HepG2 (cell line): ENCODE data around the gene SNAI1. TPM values are rescaled to one million over a fixed set of nuclear protein-coding genes. Genes with fewer than 3 reads are reported as not detected.
A peak's percentile ranks its signal among the peaks of the same experiment; 100 is the strongest.

Source experiments
- ARNTL ChIP-seq: sonication (generic); formaldehyde crosslinking; IDR thresholded peaks from 2 replicates; pipeline ENCODE4 v1.4.0; 2020; ENCODE audit warnings: mild to moderate bottlenecking, missing genetic modification reagents
- DNMT3B ChIP-seq: conservative IDR thresholded peaks from 2 replicates; pipeline ENCODE4 v1.6.1; 2016; ENCODE audit warnings: missing biosample characterization, control low read depth
- KMT2A ChIP-seq: sonication (generic); formaldehyde crosslinking; IDR thresholded peaks from 2 replicates; pipeline ENCODE4 v1.4.0; 2020; ENCODE audit warnings: missing genetic modification reagents
- MEIS1 ChIP-seq: sonication (generic); formaldehyde crosslinking; IDR thresholded peaks from 2 replicates; pipeline ENCODE4 v1.9.0; 2021; ENCODE audit warnings: mild to moderate bottlenecking, missing genetic modification reagents, moderate library complexity, borderline replicate concordance
- MTA3 ChIP-seq: sonication (generic); formaldehyde crosslinking; IDR thresholded peaks from 2 replicates; pipeline ENCODE4 v1.4.0; 2020; ENCODE audit warnings: missing genetic modification reagents
- PAF1 ChIP-seq: IDR thresholded peaks from 2 replicates; pipeline ENCODE4 v1.6.1; 2016; ENCODE audit warnings: missing genetic modification reagents, missing compliant biosample characterization
- REXO4 ChIP-seq: sonication (generic); formaldehyde crosslinking; IDR thresholded peaks from 2 replicates; pipeline ENCODE4 v1.8.0; 2022; ENCODE audit warnings: missing genetic modification reagents, mild to moderate bottlenecking, borderline replicate concordance
- SIX4 ChIP-seq: sonication (generic); formaldehyde crosslinking; IDR thresholded peaks from 2 replicates; pipeline ENCODE4 v1.4.0; 2020; ENCODE audit warnings: missing genetic modification reagents
- SMAD9 ChIP-seq: sonication (generic); formaldehyde crosslinking; IDR thresholded peaks from 2 replicates; pipeline ENCODE4 v1.5.1; 2020; ENCODE audit warnings: mild to moderate bottlenecking, missing genetic modification reagents
- TAF1 ChIP-seq: sonication (generic); formaldehyde crosslinking; IDR thresholded peaks from 2 replicates; pipeline ENCODE4 v1.4.0; 2020; ENCODE audit warnings: missing genetic modification reagents
- ZFP1 ChIP-seq: IDR thresholded peaks from 2 replicates; pipeline ENCODE4 v1.6.1; 2016
- ZNF496 ChIP-seq: sonication (generic); formaldehyde crosslinking; IDR thresholded peaks from 2 replicates; pipeline ENCODE4 v1.8.1; 2023; ENCODE audit warnings: mild to moderate bottlenecking, moderate library complexity, missing genetic modification reagents; ENCODE audit not compliant: insufficient replicate concordance
- ZNF501 ChIP-seq: sonication (generic); formaldehyde crosslinking; IDR thresholded peaks from 2 replicates; pipeline ENCODE4 v1.5.1; 2020; ENCODE audit warnings: mild to moderate bottlenecking, moderate library complexity, missing genetic modification reagents
- ZNF562 ChIP-seq: sonication (generic); formaldehyde crosslinking; IDR thresholded peaks from 2 replicates; pipeline ENCODE4 v1.8.0; 2022; ENCODE audit warnings: missing genetic modification reagents, borderline replicate concordance
- ZNF567 ChIP-seq: sonication (generic); formaldehyde crosslinking; IDR thresholded peaks from 2 replicates; pipeline ENCODE4 v1.8.1; 2023; ENCODE audit warnings: mild to moderate bottlenecking, missing genetic modification reagents, borderline replicate concordance
- ZNF577 ChIP-seq: sonication (generic); formaldehyde crosslinking; IDR thresholded peaks from 2 replicates; pipeline ENCODE4 v1.4.0; 2020; ENCODE audit warnings: mild to moderate bottlenecking, low read depth, missing genetic modification reagents, borderline replicate concordance
- polyA plus RNA-seq, 8 experiments: library from polyadenylated mRNA; depleted of rRNA in 3 of 8; stranded (reverse) in 7 of 8; unstranded in 1 of 8; fragments of >200 nt; fragmentation: Illumina TruSeq in 4 of 8; extraction: Trizol in 4 of 8; gene quantifications; 2 replicates each; pipeline versions ENCODE4 v1.2.1 to v1.2.3, GENCODE V29; 2011 to 2016; ENCODE audit warnings: low read depth in 4 of 8, missing spikeins in 1 of 8, mixed read lengths in 1 of 8; ENCODE audit not compliant: insufficient read depth in 1 of 8
- total RNA-seq, 5 experiments: library from RNA; depleted of rRNA; stranded (reverse); fragments of >200 nt; fragmentation: Illumina TruSeq; extraction: Trizol; gene quantifications; 2 replicates each; pipeline ENCODE4 v1.2.3, GENCODE V29; 2016; ENCODE audit warnings: low read depth in 1 of 5
- TF ChIP-seq, protein P1 (sequence below), 2 experiments: sonication (generic) in 1 of 2; formaldehyde crosslinking in 1 of 2; IDR thresholded peaks; 2 replicates each; pipeline versions ENCODE4 v1.6.1 to v1.9.0; 2014 to 2022; ENCODE audit warnings: antibody characterized with exemption in 1 of 2, borderline replicate concordance in 1 of 2, inconsistent platforms in 1 of 2, low read depth in 1 of 2, missing genetic modification reagents in 1 of 2
- TF ChIP-seq, protein P2 (sequence below): IDR thresholded peaks from 2 replicates; pipeline ENCODE4 v1.6.1; 2016; ENCODE audit warnings: mild to moderate bottlenecking, missing biosample characterization, missing genetic modification reagents
- TF ChIP-seq, protein P3 (sequence below): IDR thresholded peaks from 2 replicates; pipeline ENCODE4 v1.6.1; 2016
- TF ChIP-seq, protein P4 (sequence below): sonication (generic); IDR thresholded peaks from 2 replicates; pipeline ENCODE4 v1.6.1; 2016; ENCODE audit warnings: low read depth, borderline replicate concordance

Gene SNAI1
- total and polyA plus RNA-seq, 2 of the 13 experiments (the other 11 are each of a cell fraction or from before 2014, with no cell fraction given): 1.3 to 1.4 TPM

DNA sequence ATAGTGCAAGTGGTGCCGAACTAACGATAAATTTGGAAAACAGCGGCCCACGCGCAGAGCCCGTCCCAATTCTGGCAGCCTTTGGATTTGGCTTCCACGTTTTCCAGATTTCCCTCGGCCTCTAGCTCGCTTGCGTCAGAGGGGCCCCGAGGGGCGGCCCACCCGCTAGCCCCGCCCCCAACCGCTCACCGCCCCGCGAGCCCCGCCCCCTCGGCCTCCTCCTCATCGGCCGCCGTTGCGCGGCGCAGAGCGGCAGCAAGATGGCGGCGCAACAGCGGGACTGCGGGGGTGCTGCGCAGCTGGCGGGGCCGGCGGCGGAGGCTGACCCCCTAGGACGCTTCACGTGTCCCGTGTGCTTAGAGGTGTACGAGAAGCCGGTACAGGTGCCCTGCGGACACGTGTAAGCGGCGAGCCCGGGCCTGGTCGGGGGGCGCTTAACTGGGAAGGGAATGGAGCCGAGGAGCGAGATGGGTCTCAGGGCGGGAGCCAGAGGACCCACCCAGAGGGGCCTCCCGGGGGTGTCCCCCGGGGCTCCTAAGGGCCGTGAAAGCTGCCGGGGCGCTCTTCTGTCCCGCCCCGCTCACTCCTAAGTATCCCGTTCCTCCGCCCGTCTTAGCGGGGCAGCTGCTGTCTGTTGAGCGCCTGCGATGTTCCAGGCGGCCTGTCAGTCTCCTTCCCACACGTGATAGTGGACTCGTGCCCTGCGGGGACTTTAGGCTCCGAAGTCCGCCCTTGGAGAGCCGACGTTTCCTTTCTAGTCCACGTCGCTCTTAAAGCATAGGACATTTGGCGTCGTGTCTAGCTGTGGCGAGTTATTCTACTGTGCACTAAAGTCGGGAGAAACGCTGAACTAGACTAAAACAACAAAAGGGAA is 46.4 kb upstream of the SNAI1 start, which contains the start of gene RNF114 (continued):
- TF ChIP-seq, protein P1, sequence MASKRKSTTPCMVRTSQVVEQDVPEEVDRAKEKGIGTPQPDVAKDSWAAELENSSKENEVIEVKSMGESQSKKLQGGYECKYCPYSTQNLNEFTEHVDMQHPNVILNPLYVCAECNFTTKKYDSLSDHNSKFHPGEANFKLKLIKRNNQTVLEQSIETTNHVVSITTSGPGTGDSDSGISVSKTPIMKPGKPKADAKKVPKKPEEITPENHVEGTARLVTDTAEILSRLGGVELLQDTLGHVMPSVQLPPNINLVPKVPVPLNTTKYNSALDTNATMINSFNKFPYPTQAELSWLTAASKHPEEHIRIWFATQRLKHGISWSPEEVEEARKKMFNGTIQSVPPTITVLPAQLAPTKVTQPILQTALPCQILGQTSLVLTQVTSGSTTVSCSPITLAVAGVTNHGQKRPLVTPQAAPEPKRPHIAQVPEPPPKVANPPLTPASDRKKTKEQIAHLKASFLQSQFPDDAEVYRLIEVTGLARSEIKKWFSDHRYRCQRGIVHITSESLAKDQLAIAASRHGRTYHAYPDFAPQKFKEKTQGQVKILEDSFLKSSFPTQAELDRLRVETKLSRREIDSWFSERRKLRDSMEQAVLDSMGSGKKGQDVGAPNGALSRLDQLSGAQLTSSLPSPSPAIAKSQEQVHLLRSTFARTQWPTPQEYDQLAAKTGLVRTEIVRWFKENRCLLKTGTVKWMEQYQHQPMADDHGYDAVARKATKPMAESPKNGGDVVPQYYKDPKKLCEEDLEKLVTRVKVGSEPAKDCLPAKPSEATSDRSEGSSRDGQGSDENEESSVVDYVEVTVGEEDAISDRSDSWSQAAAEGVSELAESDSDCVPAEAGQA (IDR thresholded peaks at IDR 0.05; ENCODE audit: low read depth): peak; percentile 89
- TF ChIP-seq, protein P1 (CRISPR knock-in tag; IDR thresholded peaks at IDR 0.05; ENCODE audit: borderline replicate concordance): no peak
- TF ChIP-seq MEIS1 (CRISPR knock-in tag) (no peak; the same call in 1 of the 2 replicates), KMT2A (CRISPR knock-in tag) (peak; percentile 94), PAF1 (CRISPR knock-in tag) (no peak), SIX4 (CRISPR knock-in tag) (peak; percentile 48; the same call in 1 of the 2 replicates), REXO4 (CRISPR knock-in tag) (no peak), ZFP1 (CRISPR knock-in tag) (peak; percentile 69; the same call in 1 of the 2 replicates), MTA3 (CRISPR knock-in tag) (0 out of 2 replicates have a peak, but pooled peaks have one; percentile 45), ZNF501 (CRISPR knock-in tag) (peak; percentile 70), ZNF567 (no peak; the same call in 1 of the 2 replicates), ARNTL (peak; percentile 78; the same call in 1 of the 2 replicates), ZNF577 (CRISPR knock-in tag) (0 out of 2 replicates have a peak, but pooled peaks have one; percentile 33), ZNF562 (CRISPR knock-in tag) (no peak), DNMT3B (CRISPR knock-in tag) (no peak; the same call in 1 of the 2 replicates), SMAD9 (CRISPR knock-in tag) (no peak), ZNF496 (CRISPR knock-in tag) (no peak), TAF1 (CRISPR knock-in tag) (peak; percentile 98)
- TF ChIP-seq, protein P2, sequence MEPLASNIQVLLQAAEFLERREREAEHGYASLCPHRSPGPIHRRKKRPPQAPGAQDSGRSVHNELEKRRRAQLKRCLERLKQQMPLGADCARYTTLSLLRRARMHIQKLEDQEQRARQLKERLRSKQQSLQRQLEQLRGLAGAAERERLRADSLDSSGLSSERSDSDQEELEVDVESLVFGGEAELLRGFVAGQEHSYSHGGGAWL (CRISPR knock-in tag): peak; percentile 97
- TF ChIP-seq, protein P3, sequence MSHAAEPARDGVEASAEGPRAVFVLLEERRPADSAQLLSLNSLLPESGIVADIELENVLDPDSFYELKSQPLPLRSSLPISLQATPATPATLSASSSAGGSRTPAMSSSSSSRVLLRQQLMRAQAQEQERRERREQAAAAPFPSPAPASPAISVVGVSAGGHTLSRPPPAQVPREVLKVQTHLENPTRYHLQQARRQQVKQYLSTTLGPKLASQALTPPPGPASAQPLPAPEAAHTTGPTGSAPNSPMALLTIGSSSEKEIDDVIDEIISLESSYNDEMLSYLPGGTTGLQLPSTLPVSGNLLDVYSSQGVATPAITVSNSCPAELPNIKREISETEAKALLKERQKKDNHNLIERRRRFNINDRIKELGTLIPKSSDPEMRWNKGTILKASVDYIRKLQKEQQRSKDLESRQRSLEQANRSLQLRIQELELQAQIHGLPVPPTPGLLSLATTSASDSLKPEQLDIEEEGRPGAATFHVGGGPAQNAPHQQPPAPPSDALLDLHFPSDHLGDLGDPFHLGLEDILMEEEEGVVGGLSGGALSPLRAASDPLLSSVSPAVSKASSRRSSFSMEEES (CRISPR knock-in tag): peak; percentile 68
- TF ChIP-seq, protein P4, sequence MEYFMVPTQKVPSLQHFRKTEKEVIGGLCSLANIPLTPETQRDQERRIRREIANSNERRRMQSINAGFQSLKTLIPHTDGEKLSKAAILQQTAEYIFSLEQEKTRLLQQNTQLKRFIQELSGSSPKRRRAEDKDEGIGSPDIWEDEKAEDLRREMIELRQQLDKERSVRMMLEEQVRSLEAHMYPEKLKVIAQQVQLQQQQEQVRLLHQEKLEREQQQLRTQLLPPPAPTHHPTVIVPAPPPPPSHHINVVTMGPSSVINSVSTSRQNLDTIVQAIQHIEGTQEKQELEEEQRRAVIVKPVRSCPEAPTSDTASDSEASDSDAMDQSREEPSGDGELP: 0 out of 2 replicates have a peak, but pooled peaks have one; percentile 53
